Liver (tissue), 9 donors: ENCODE data around the gene CLK4. TPM values are rescaled to one million over a fixed set of nuclear protein-coding genes. Genes with fewer than 3 reads are reported as not detected.

Experiments used
- DNase-seq: peaks from one replicate; pipeline ENCODE4 v3.0.0-alpha.2; 2017; ENCODE audit warnings: low spot score
- H3K27ac ChIP-seq, 2 donors: one replicate each; pipeline ENCODE4 v1.7.0; 2013; ENCODE audit warnings: inconsistent platforms in 2 of 2, low read length in 2 of 2, control low read depth in 1 of 2, low read depth in 1 of 2, mild to moderate bottlenecking in 1 of 2
- H3K27me3 ChIP-seq, 4 donors: one replicate each; pipeline versions ENCODE4 v1.6.1 to v1.7.0; 2013; ENCODE audit warnings: low read length in 3 of 4, inconsistent platforms in 1 of 4, mild to moderate bottlenecking in 1 of 4, moderate library complexity in 1 of 4; ENCODE audit not compliant: control insufficient read depth in 4 of 4, insufficient read depth in 4 of 4
- H3K36me3 ChIP-seq, 4 donors: one replicate each; pipeline versions ENCODE4 v1.6.1 to v1.7.0; 2013; ENCODE audit warnings: low read length in 3 of 4, mild to moderate bottlenecking in 3 of 4, low read depth in 1 of 4, moderate library complexity in 1 of 4; ENCODE audit not compliant: control insufficient read depth in 4 of 4, insufficient read depth in 3 of 4
- H3K4me1 ChIP-seq, 4 donors: one replicate each; pipeline versions ENCODE4 v1.6.1 to v1.7.0; 2013; ENCODE audit warnings: low read length in 3 of 4, mild to moderate bottlenecking in 3 of 4, moderate library complexity in 1 of 4; ENCODE audit not compliant: control insufficient read depth in 4 of 4, insufficient read depth in 4 of 4
- H3K4me3 ChIP-seq, 3 donors: one replicate each; pipeline versions ENCODE4 v1.6.1 to v1.7.0; 2013; ENCODE audit warnings: low read length in 3 of 3, control low read depth in 1 of 3, low read depth in 1 of 3, mild to moderate bottlenecking in 1 of 3
- H3K9ac ChIP-seq, 2 donors: one replicate each; pipeline ENCODE4 v1.7.0; 2013; ENCODE audit warnings: low read length in 2 of 2, mild to moderate bottlenecking in 2 of 2, moderate library complexity in 2 of 2, control low read depth in 1 of 2, low read depth in 1 of 2
- H3K9me3 ChIP-seq, 4 donors: one replicate each; pipeline versions ENCODE4 v1.6.1 to v1.7.0; 2013; ENCODE audit warnings: low read length in 3 of 4; ENCODE audit not compliant: control insufficient read depth in 4 of 4
- FOXA1 ChIP-seq: IDR thresholded peaks from 2 replicates; pipeline ENCODE4 v1.6.1; 2016; ENCODE audit warnings: antibody characterized with exemption
- FOXA2 ChIP-seq: IDR thresholded peaks from 2 replicates; pipeline ENCODE4 v1.6.1; 2016; ENCODE audit warnings: antibody characterized with exemption
- GABPA ChIP-seq, 2 donors: IDR thresholded peaks in 1 of 2; conservative IDR thresholded peaks in 1 of 2; 2 replicates each; pipeline ENCODE4 v1.6.1; 2016; ENCODE audit warnings: antibody characterized with exemption in 2 of 2, mild to moderate bottlenecking in 1 of 2, moderate library complexity in 1 of 2
- HNF4A ChIP-seq, 2 donors: conservative IDR thresholded peaks; 2 replicates each; pipeline ENCODE4 v1.6.1; 2016; ENCODE audit warnings: antibody characterized with exemption in 2 of 2, mild to moderate bottlenecking in 2 of 2
- JUND ChIP-seq, 2 donors: IDR thresholded peaks; 2 replicates each; pipeline ENCODE4 v1.6.1; 2016; ENCODE audit warnings: antibody characterized with exemption in 2 of 2
- RAD21 ChIP-seq, 2 donors: IDR thresholded peaks; 2 replicates each; pipeline ENCODE4 v1.6.1; 2016; ENCODE audit warnings: antibody characterized with exemption in 2 of 2, mild to moderate bottlenecking in 2 of 2
- RXRA ChIP-seq, 2 donors: IDR thresholded peaks; 2 replicates each; pipeline ENCODE4 v1.6.1; 2017 to 2018; ENCODE audit warnings: antibody characterized with exemption in 2 of 2, mild to moderate bottlenecking in 1 of 2
- SP1 ChIP-seq: IDR thresholded peaks from 2 replicates; pipeline ENCODE4 v1.6.1; 2018; ENCODE audit warnings: antibody characterized with exemption, mild to moderate bottlenecking
- TAF1 ChIP-seq: conservative IDR thresholded peaks from 2 replicates; pipeline ENCODE4 v1.6.1; 2016; ENCODE audit warnings: antibody characterized with exemption, mild to moderate bottlenecking
- WGBS: extraction: QIAGEN DNeasy Blood & Tissue Kit; methylation state at CpG from one replicate; pipeline ENCODE4 v1.1.7; 2013; 5-methylcytosine and 5-hydroxymethylcytosine counted together
- polyA plus RNA-seq, 2 donors: library from polyadenylated mRNA; stranded (reverse) in 1 of 2; unstranded in 1 of 2; fragments of 200-250 nt in 1 of 2; fragments of >200 nt in 1 of 2; fragmentation: Nextera tagmentation in 1 of 2; extraction: Ambion mirVana in 1 of 2; gene quantifications; one replicate each; pipeline versions ENCODE4 v1.2.1 to v1.2.3, GENCODE V29; 2013 to 2015
- total RNA-seq, 2 donors: library from RNA; depleted of rRNA; stranded (reverse); fragments of >200 nt; gene quantifications; one replicate each; pipeline ENCODE4 v1.2.3, GENCODE V29; 2014
- TF ChIP-seq, protein P1 (sequence below): IDR thresholded peaks from 2 replicates; pipeline ENCODE4 v1.6.1; 2016; ENCODE audit warnings: antibody characterized with exemption, mild to moderate bottlenecking
- TF ChIP-seq, protein P2 (sequence below): fragments of 150-350 bp; IDR thresholded peaks from 2 replicates; pipeline ENCODE4 v1.5.1; 2017; ENCODE audit warnings: improper control_type of control experiment, low read depth, low read length; ENCODE audit not compliant: missing input control
- TF ChIP-seq, protein P3 (sequence below): IDR thresholded peaks from 2 replicates; pipeline ENCODE4 v1.6.1; 2016; ENCODE audit warnings: antibody characterized with exemption
- TF ChIP-seq, protein P4 (sequence below): IDR thresholded peaks from 2 replicates; pipeline ENCODE4 v1.6.1; 2016; ENCODE audit warnings: antibody characterized with exemption
- donor health status: healthy.
- donor health status: healthy.
- donor health status: healthy.
- donor health status: healthy.
- donor health status: healthy.

CLK4 gene
- total and polyA plus RNA-seq, 4 donors, result 5.0 to 28.2 (median 21.9) TPM

DNA sequence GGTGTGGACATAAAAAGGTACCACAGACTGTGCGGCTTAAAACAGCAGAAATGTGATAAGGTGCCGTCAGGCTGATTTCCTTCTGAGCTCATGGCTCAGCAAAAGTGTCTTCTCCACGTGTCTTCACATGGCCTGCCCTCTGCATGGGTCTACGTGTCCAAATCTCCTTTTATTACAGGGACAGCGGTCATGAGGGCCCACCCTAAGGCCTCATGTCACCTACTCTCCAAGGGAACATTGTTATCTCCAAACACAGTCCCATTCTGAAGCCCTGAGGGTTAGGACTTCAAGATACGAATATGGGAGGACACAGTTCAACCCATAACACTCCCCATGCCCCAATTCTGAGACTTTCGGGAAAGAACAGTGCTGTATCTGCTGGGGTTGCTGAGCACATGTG is 71.8 kb downstream of the CLK4 start:
- WGBS, result 84% methylated on average over 7 of the region's 7 CpGs
- DNase-seq, result no peak
- H3K9ac ChIP-seq, result no peak overlapping the region
- H3K4me1 ChIP-seq, result no peaks in the 10 kb centered on the region
- H3K36me3 ChIP-seq, result no peaks in the 10 kb centered on the region
- no peaks in the 10 kb centered on the region for H3K9me3 ChIP-seq
- no peak overlapping the region for H3K4me3 ChIP-seq
- no peak overlapping the region for H3K27ac ChIP-seq
- no peak for TF ChIP-seq TAF1
- no peak for TF ChIP-seq RXRA (IDR thresholded peaks at IDR 0.05)
- TF ChIP-seq FOXA2, result no peak
- TF ChIP-seq HNF4A (conservative IDR thresholded peaks at IDR 0.05), result no peak
- TF ChIP-seq, protein P1, sequence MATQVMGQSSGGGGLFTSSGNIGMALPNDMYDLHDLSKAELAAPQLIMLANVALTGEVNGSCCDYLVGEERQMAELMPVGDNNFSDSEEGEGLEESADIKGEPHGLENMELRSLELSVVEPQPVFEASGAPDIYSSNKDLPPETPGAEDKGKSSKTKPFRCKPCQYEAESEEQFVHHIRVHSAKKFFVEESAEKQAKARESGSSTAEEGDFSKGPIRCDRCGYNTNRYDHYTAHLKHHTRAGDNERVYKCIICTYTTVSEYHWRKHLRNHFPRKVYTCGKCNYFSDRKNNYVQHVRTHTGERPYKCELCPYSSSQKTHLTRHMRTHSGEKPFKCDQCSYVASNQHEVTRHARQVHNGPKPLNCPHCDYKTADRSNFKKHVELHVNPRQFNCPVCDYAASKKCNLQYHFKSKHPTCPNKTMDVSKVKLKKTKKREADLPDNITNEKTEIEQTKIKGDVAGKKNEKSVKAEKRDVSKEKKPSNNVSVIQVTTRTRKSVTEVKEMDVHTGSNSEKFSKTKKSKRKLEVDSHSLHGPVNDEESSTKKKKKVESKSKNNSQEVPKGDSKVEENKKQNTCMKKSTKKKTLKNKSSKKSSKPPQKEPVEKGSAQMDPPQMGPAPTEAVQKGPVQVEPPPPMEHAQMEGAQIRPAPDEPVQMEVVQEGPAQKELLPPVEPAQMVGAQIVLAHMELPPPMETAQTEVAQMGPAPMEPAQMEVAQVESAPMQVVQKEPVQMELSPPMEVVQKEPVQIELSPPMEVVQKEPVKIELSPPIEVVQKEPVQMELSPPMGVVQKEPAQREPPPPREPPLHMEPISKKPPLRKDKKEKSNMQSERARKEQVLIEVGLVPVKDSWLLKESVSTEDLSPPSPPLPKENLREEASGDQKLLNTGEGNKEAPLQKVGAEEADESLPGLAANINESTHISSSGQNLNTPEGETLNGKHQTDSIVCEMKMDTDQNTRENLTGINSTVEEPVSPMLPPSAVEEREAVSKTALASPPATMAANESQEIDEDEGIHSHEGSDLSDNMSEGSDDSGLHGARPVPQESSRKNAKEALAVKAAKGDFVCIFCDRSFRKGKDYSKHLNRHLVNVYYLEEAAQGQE, result no peak
- TF ChIP-seq, protein P2, sequence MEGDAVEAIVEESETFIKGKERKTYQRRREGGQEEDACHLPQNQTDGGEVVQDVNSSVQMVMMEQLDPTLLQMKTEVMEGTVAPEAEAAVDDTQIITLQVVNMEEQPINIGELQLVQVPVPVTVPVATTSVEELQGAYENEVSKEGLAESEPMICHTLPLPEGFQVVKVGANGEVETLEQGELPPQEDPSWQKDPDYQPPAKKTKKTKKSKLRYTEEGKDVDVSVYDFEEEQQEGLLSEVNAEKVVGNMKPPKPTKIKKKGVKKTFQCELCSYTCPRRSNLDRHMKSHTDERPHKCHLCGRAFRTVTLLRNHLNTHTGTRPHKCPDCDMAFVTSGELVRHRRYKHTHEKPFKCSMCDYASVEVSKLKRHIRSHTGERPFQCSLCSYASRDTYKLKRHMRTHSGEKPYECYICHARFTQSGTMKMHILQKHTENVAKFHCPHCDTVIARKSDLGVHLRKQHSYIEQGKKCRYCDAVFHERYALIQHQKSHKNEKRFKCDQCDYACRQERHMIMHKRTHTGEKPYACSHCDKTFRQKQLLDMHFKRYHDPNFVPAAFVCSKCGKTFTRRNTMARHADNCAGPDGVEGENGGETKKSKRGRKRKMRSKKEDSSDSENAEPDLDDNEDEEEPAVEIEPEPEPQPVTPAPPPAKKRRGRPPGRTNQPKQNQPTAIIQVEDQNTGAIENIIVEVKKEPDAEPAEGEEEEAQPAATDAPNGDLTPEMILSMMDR, result no peak
- no peaks in the 10 kb centered on the region for H3K27me3 ChIP-seq

DNA sequence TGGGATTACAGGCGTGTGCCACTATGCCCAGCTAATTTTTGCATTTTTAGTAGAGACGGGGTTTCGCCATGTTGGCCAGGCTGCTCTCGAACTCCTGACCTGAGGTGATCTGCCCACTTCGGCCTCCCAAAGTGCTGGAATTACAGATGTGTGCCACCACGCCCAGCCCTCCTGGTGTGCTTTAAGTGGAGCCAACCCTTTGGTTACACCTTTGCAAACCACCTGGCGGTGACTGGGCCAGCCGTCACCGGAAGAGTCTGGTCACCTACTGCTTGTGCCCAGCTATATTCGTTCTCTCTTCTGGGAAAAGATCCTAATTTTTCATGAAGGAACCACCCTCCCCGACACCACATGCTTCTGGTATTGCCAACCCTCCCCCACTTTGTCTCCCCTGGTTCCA is 72.5 kb downstream of the CLK4 start:
- H3K4me3 ChIP-seq, result no peak overlapping the region
- TF ChIP-seq RAD21 (IDR thresholded peaks at IDR 0.05) (no peak), GABPA (IDR thresholded peaks at IDR 0.05 in 1 of 2, conservative IDR thresholded peaks at IDR 0.05 in 1 of 2) (no peak), JUND (IDR thresholded peaks at IDR 0.05) (no peak), SP1 (no peak), FOXA2 (no peak), FOXA1 (no peak), TAF1 (no peak)
- TF ChIP-seq, protein P2, result no peak
- TF ChIP-seq, protein P3, sequence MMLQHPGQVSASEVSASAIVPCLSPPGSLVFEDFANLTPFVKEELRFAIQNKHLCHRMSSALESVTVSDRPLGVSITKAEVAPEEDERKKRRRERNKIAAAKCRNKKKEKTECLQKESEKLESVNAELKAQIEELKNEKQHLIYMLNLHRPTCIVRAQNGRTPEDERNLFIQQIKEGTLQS, result no peak
- TF ChIP-seq, protein P4, sequence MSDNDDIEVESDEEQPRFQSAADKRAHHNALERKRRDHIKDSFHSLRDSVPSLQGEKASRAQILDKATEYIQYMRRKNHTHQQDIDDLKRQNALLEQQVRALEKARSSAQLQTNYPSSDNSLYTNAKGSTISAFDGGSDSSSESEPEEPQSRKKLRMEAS, result no peak
- no peaks in the 10 kb centered on the region for H3K27me3 ChIP-seq
- no peaks in the 10 kb centered on the region for H3K9me3 ChIP-seq
- H3K4me1 ChIP-seq, result no peaks in the 10 kb centered on the region
- H3K27ac ChIP-seq, result no peak overlapping the region
- no peaks in the 10 kb centered on the region for H3K36me3 ChIP-seq
- no peak for DNase-seq
- WGBS, result 89% methylated on average over 11 of the region's 11 CpGs
- H3K9ac ChIP-seq, result no peak overlapping the region
